Calu3 (cell line): ENCODE data around the gene LCNL1. TPM values are rescaled to one million over a fixed set of nuclear protein-coding genes. Genes with fewer than 3 reads are reported as not detected.
A peak's percentile ranks its signal among the peaks of the same experiment; 100 is the strongest.

Source experiments
- BruUV-seq: library from RNA; stranded (reverse); fragments of 400-500 nt; replicated peaks from 2 replicates; lab custom pipeline; 2021; lab: Mats Ljungman, UMichigan
- CTCF ChIA-PET: fragments of 300-600 bp; sonication (Branson Sonifier 250); formaldehyde crosslinking; loops from one replicate; lab custom pipeline; 2022; ENCODE audit warnings: antibody characterized with exemption; lab: Charles Lee
- DNase-seq: peaks from one replicate; pipeline ENCODE4 v3.0.0; 2022
- H3K27ac Mint-ChIP-seq: one replicate; pipeline ENCODE4 v1.8.0; 2022; ENCODE audit warnings: mixed read lengths; ENCODE audit not compliant: unreplicated experiment
- H3K27me3 Mint-ChIP-seq: one replicate; pipeline ENCODE4 v1.8.0; 2022; ENCODE audit warnings: mixed read lengths; ENCODE audit not compliant: unreplicated experiment
- H3K36me3 Mint-ChIP-seq: one replicate; pipeline ENCODE4 v1.8.0; 2022; ENCODE audit warnings: mild to moderate bottlenecking, moderate library complexity, mixed read lengths; ENCODE audit not compliant: insufficient read depth, unreplicated experiment
- H3K4me1 Mint-ChIP-seq: one replicate; pipeline ENCODE4 v1.8.0; 2022; ENCODE audit warnings: mild to moderate bottlenecking, low read depth, mixed read lengths; ENCODE audit not compliant: unreplicated experiment
- H3K4me3 Mint-ChIP-seq: one replicate; pipeline ENCODE4 v1.8.0; 2022; ENCODE audit warnings: mild to moderate bottlenecking, low read depth, moderate library complexity, mixed read lengths; ENCODE audit not compliant: unreplicated experiment
- H3K9me3 Mint-ChIP-seq: one replicate; pipeline ENCODE4 v1.8.0; 2022; ENCODE audit warnings: low read depth, mixed read lengths; ENCODE audit not compliant: unreplicated experiment
- intact Hi-C: fragments of 100-400 bp; cut with micrococcal nuclease; formaldehyde crosslinking; loops from one replicate; pipeline ENCODE4 v1.10.0; 2022; ENCODE audit not compliant: unreplicated experiment
- total RNA-seq: library from RNA; stranded (reverse); gene quantifications from 2 replicates; pipeline ENCODE4 v1.2.3, GENCODE V29; 2022
- TF ChIP-seq, protein P1 (sequence below): fragments of 200-600 bp; IDR thresholded peaks from one replicate; pipeline ENCODE4 v1.8.0; 2022; ENCODE audit warnings: antibody characterized with exemption; ENCODE audit not compliant: unreplicated experiment

LCNL1 gene
- total RNA-seq, 1 experiment from 2014 or later, result not detected

DNA sequence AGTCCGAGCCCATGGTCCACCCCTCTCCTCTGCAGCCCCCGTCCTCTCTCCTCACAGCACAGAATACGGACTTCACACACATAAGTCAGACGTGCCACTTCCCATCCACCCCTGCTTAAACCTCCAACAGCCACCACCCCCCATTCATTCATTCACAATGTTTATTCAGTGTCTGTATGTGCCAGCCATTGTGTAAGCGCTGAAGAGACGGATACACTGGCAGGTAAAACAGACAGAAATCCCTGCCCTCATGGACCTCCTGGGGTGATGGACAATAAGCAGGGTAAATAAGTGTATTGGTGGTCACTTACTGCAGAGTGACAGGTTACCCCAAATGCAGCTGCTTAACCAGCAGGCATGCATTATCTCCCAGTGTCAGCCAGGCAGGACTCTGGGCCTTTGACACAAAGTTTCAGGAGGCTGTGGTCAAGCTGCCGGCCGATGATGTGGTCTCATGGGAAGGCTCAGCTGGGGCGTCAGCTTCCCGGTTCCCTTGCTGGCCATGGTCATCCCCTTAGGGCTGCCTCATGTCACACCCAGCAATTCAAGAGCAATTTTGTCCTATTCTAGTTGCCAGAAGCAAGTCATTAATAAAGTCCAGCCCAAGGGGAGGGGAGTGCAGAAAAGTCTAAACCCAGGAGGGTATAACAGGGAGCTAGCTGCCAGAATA, 7.6 kb downstream of the LCNL1 start:
- Mint-ChIP-seq H3K36me3 (peaks cover 23% of the 10 kb centered on the region), H3K4me3 (peak overlapping the region; percentile 35), H3K27me3 (peaks cover 21% of the 10 kb centered on the region), H3K4me1 (no peaks in the 10 kb centered on the region), H3K9me3 (no peaks in the 10 kb centered on the region), H3K27ac (peak overlapping the region; percentile 21)
- CTCF ChIA-PET, result no interaction called here
- no TSS peak for BruUV-seq
- DNase-seq, result no peak
- TF ChIP-seq, protein P1, sequence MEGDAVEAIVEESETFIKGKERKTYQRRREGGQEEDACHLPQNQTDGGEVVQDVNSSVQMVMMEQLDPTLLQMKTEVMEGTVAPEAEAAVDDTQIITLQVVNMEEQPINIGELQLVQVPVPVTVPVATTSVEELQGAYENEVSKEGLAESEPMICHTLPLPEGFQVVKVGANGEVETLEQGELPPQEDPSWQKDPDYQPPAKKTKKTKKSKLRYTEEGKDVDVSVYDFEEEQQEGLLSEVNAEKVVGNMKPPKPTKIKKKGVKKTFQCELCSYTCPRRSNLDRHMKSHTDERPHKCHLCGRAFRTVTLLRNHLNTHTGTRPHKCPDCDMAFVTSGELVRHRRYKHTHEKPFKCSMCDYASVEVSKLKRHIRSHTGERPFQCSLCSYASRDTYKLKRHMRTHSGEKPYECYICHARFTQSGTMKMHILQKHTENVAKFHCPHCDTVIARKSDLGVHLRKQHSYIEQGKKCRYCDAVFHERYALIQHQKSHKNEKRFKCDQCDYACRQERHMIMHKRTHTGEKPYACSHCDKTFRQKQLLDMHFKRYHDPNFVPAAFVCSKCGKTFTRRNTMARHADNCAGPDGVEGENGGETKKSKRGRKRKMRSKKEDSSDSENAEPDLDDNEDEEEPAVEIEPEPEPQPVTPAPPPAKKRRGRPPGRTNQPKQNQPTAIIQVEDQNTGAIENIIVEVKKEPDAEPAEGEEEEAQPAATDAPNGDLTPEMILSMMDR, result no peak
- intact Hi-C loops, result no loop called here

DNA sequence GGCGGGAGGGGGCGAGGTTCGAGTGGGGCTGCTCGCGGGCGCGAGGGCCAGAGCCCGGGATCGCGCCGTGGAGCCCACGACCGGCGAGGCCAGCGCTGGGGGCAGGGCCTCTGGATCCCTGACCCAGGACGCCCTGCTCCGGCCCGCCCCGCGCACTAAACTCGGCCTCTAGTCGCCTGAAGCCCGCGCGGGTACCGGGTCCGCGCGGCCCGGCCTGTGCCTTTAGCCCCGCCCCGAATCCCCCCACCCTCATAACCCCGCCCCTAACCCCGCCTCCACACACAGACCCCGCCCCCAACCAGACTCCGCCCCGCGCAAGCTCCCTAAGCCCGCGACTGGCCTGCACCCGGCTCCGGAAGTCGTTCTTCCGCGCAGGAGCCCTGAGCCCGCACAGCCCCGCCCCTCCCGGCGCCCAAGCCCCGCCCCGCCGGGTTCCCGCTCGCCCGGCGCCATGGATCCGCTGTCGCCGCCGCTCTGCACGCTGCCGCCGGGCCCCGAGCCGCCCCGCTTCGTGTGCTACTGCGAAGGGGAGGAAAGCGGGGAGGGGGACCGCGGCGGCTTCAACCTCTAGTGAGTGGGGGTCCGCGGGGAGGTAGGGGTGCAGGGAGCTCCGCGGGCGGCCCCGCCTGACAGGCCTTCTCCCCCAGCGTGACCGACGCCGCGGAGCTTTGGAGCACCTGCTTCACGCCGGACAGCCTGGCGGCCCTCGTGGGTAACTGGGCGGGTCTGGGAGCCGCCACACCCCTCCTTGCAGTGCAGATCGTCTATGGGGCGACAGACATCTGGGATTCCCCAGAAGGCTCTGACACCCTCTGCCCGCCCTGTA, 9.4 kb downstream of the LCNL1 start, which contains the start of gene PAXX:
PAXX (plus strand) TSS at position 430 of the 826 bp plus-strand sequence; CDS start at position 452, 22 bp downstream.
- H3K27ac Mint-ChIP-seq, result no peak within 1 kb of the TSS
- intact Hi-C loops, result no loop called here
- TSS peak; percentile 88 for BruUV-seq

DNA sequence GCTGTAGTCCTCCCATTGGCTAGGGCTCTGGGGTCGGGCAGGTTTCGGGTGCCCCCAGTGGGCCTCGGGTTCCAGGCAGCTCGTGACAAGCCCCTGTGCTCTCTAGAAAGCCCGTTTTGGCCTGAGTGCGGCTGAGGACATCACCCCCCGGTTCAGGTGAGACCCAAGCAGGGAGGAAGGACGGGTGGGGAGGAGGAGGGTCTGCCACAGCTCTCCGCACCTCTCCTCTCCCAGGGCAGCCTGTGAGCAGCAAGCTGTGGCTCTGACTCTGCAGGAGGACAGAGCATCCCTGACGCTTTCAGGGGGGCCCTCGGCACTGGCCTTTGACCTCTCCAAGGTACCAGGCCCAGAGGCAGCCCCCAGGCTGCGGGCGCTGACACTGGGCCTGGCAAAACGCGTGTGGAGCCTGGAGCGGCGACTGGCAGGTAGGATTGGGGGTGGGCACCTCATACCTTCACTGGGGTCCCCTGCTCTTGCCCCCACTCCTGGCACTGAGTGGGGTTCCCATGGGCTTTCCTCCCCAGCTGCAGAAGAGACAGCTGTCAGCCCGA, 10.1 kb downstream of the LCNL1 start:
- no peaks in the 10 kb centered on the region for H3K9me3 Mint-ChIP-seq
- CTCF ChIA-PET, result interaction anchor here (0.8 to 2.3 kb wide), 3 partner anchors 45 to 194 kb away, joined by 3 to 15 read pairs (median 3); no protein-coding TSS in a partner anchor
- DNase-seq, result no peak
- BruUV-seq, result no TSS peak
- H3K27ac Mint-ChIP-seq, result no peak overlapping the region
- H3K4me3 Mint-ChIP-seq, result peak overlapping the region; percentile 82
- TF ChIP-seq, protein P1, result no peak
- peaks cover 4% of the 10 kb centered on the region for H3K4me1 Mint-ChIP-seq
- peaks cover 14% of the 10 kb centered on the region for H3K27me3 Mint-ChIP-seq
- intact Hi-C loops, result no loop called here
- H3K36me3 Mint-ChIP-seq, result peaks cover 28% of the 10 kb centered on the region

More for the DNA sequence above, 9.4 kb downstream of the LCNL1 start, which contains the start of gene PAXX:
- TF ChIP-seq, protein P1, result no peak
- H3K4me1 Mint-ChIP-seq, result no peaks in the 10 kb centered on the region
- H3K9me3 Mint-ChIP-seq, result no peaks in the 10 kb centered on the region
- peaks cover 21% of the 10 kb centered on the region for H3K27me3 Mint-ChIP-seq
- H3K4me3 Mint-ChIP-seq, result peak within 1 kb of the TSS; percentile 82
- CTCF ChIA-PET, result interaction anchor here (0.5 to 2.3 kb wide), 7 partner anchors 16 to 193 kb away, joined by 3 to 15 read pairs (median 3); no protein-coding TSS in a partner anchor
- peak; percentile 93 for DNase-seq
- peaks cover 28% of the 10 kb centered on the region for H3K36me3 Mint-ChIP-seq

DNA sequence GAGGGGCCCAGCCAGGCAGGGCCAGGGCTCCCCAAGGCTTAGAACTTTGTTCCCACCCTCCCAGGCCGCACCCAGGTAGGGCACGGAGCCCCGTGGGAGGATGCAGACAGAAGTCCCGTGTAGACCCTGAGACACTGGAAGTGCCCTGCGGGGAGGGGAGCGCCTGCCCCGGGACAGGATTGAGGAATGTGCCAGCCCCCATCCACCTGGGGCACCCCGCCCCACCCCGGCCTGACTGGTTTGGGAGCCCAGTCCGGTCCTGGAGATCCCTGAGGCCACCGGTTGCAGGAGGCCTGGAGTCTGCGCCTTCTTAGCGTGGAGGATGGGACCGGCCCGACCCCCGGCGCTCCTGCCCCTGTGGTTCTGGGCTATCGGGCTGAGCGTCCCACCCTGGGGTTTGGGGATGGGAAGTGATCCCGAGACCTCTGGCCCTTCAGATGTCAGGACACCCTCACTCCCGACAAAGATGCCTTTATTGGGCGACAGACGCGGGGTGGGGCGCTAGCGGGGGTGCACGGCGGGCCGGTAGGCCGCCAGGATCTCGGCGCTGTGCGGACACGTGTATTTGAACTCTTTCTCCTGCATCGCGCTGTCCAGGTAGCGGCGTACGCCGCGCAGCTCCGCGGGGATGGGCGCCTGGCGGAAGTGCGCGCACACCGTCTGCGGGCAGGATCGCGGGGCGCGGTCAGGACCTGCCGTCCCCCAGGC, 11.5 kb downstream of the LCNL1 start:
- no TSS peak for BruUV-seq
- H3K27me3 Mint-ChIP-seq, result peaks cover 4% of the 10 kb centered on the region
- H3K4me3 Mint-ChIP-seq, result no peak overlapping the region
- intact Hi-C loops, result no loop called here
- no peak for DNase-seq
- H3K9me3 Mint-ChIP-seq, result no peaks in the 10 kb centered on the region
- H3K4me1 Mint-ChIP-seq, result peaks cover 11% of the 10 kb centered on the region
- no peak overlapping the region for H3K27ac Mint-ChIP-seq
- CTCF ChIA-PET, result no interaction called here
- TF ChIP-seq, protein P1, result no peak
- peaks cover 28% of the 10 kb centered on the region for H3K36me3 Mint-ChIP-seq
